ENCODE measurements around the gene LRRC74B.
"Not testable (repeated sequence)": the region's sequence is repeated elsewhere in the genome, so short reads cannot be mapped to it uniquely, and the experiment has no call there.

Gene LRRC74B

DNA sequence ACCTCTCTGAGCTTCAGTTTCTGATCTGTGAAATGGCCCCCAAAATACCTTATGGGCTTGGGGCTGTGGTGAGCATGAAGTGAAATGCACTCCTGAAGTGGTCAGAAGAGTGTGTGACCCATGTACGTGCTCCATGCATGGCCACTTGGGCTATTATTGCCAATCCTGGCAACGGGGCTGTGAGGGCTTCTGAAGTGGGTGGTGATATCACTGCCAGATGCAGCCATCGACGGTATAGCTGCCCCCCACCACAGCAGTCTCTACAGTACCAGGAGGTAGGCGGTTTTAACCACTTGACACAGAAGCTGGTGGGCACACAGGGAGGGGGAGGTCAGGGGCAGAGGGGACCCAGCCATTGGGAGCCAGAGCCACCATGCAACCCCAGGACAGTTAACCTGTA, 2.7 kb downstream of the LRRC74B start:
- DNase-seq; in situ Hi-C loops (cut with HindIII; ENCODE audit: low pct_ligation_motif_present, low pct_unique_long_range_greater_than_20kb, low sequenced_read_pairs): not testable (repeated sequence)

DNA sequence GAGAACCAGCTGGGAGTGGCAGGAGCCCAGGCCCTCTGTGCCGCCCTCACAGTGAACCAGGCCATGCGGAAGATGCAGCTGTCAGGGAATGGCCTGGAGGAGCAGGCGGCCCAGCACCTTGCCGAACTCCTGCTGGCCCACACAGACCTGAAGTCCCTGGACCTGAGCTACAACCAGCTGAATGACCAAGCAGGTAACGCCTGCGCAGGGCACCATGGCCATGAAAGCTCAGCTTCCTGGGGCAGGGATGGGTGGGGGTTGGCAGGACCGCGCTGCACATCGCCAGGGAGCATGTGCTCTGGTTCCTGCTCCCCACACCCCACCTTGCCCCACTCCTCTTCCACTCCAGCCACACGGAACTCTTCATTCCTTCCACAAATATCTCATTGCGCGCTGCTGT, 3.2 kb downstream of the LRRC74B start:
- not testable (repeated sequence) for DNase-seq

DNA sequence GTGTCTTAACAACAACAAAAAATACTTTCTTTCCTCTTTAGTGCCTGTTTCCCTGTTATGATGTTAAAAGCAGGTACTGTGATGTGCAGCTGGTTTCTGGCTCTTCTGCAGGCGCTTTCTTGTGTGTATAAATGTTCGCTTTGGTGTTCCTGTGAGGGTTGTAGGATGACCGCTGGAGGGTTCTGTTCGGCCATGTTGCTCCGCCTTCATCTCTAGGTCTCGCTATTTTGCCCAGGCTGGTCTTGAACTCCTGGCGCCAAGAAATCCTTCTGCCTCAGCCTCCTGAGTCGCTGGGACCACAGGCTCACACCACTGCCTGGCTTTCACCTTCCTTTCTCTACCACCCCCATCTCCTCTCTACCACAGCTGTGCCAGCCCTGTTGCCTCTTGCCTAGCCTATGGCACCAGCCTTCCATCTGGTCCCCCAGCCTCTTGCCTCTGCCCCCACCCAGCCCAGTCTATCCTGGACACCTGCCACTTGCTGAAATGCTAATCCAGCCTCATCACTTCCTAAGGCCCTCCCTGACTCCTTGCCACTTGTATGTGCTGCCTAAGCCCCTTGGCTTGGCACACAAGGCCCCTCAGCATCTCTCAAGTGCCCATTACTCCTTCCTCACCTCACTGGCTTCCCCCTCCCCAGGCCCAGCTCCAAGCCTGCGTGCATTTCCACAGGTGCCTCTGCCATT, 5.5 kb downstream of the LRRC74B start:
- DNase-seq = no peak
- in situ Hi-C loops (cut with HindIII; ENCODE audit: low pct_ligation_motif_present, low pct_unique_long_range_greater_than_20kb, low sequenced_read_pairs) = no loop called here

More for the DNA sequence above, 3.2 kb downstream of the LRRC74B start:
- in situ Hi-C loops (cut with HindIII; ENCODE audit: low pct_ligation_motif_present, low pct_unique_long_range_greater_than_20kb, low sequenced_read_pairs) = not testable (repeated sequence)

- in situ Hi-C loops (cut with HindIII; ENCODE audit: low pct_ligation_motif_present, low pct_unique_long_range_greater_than_20kb, low sequenced_read_pairs) = no loop called here
- DNase-seq = no peak
Measured at GRCh38 chr22:21051831-21052400, 6.2 kb downstream of the LRRC74B start.

- DNase-seq = no peak
- in situ Hi-C loops (cut with HindIII; ENCODE audit: low pct_ligation_motif_present, low pct_unique_long_range_greater_than_20kb, low sequenced_read_pairs) = no loop called here
Measured at GRCh38 chr22:21052715-21053459, 7.1 kb downstream of the LRRC74B start.

DNA sequence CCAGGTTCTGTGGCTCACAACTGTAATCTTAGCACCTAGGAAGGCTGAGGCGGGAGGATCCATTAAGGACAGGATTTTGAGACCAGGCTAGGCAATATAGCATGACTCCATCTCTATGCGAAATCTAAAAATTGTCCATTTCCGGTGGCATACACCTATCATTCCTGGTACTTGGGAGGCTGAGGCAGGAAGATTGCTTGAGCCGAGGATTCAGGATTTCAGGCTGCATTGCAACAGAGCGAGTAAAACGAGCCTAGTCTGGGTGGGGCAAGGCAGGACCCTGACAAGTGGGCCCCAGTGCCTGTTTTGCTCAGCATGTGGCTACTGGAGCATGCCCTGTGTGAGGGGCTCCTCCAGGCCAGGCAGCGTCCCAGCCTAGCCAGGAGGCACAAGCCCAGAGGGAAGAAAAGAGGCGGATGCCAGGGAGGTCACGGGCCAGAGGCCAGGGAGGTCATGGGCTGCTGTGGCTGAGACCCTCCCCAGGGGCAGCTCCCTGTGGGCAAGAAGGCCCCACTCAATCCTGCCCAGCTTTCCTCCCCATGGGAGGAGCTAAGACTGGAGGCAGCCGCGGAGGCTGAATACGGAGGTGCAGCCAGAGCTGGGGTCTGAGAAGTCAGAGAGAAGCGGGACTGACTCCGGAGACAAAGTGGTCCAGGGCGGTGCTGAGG, 8.4 kb downstream of the LRRC74B start:
- in situ Hi-C loops (cut with HindIII; ENCODE audit: low pct_ligation_motif_present, low pct_unique_long_range_greater_than_20kb, low sequenced_read_pairs) = no loop called here
- no peak for DNase-seq

DNA sequence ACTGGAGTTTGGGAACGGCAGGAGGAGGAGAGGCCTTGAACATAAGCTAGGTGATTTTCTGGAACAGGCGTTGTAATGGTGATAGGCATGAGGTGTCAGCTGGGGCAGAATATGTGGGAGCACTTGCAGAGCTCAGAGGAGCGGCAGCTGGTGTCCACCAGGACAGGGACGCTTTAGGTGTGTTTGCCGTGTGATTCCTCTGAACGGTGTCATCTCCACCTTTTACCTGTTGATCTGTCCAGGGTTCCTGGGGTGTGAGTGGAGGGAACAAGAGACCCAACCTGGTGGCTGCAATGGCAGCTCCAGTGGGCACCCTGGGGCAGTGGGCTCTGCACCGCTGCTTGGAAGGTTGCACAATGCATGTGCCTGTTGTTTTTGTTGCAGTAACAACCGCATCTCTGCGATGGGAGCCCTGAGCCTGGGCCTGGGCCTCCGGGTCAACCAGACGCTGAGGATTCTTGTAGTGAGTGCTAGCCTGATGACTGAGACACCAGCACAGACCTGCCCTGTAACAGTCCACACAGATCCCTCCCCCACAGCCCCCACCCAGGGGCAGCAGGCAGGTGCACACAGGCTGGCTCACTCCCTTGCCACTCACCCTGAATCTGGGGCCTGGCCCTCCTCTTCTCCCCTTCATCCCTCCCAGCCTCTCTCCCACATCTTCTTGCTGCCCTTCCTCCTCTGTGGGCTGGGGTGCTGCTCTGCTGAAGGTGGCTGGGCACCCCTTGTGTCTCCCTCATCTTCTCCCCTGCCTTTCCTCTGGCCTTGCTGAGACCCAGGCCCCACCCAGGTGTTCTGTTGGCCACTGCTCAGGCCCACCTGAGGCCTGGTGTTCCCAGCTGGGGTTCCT, 9.2 kb downstream of the LRRC74B start:
- no peak for DNase-seq
- in situ Hi-C loops (cut with HindIII; ENCODE audit: low pct_ligation_motif_present, low pct_unique_long_range_greater_than_20kb, low sequenced_read_pairs) = no loop called here

DNA sequence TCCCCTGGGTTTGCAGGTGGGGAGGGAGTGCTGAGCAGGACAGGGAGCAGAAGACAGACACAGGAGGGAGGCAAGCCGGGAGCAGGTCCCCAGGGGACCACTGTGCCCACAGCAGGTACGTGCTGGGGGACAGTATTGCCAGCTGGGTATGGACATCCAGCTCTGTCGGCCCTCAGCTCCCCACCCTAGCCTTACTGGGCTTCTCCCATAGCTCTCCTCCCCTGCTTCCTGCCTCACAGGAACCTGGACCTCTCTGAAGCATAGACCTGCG, 9.8 kb downstream of the LRRC74B start:
- no peak for DNase-seq
- in situ Hi-C loops (cut with HindIII; ENCODE audit: low pct_ligation_motif_present, low pct_unique_long_range_greater_than_20kb, low sequenced_read_pairs) = no loop called here

GRCh38 chr22:21055880-21056319, 10.2 kb downstream of the LRRC74B start:
- DNase-seq = no peak
- in situ Hi-C loops (cut with HindIII; ENCODE audit: low pct_ligation_motif_present, low pct_unique_long_range_greater_than_20kb, low sequenced_read_pairs) = no loop called here

DNA sequence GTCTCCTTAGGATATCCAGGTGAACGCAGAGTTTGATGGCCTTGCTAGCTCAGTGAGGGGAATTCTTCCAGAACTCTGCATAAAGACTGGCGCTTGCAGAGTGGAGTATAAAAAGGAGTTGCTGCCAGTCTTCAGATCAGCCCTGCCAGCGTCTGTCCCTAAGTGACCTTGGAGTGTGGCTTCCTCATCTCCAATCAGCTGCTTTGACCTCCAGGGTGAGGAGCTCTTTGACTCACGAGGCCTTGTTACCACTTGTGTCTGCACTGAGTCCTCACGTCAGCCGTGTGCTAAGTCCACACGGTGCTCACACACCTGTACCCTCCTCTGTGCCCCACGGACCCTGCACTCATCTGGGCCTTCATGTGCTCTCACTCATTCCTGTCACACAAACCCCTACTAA, 14.6 kb downstream of the LRRC74B start:
- in situ Hi-C loops (cut with HindIII; ENCODE audit: low pct_ligation_motif_present, low pct_unique_long_range_greater_than_20kb, low sequenced_read_pairs) = not testable (repeated sequence)

GRCh38 chr22:21061660-21062321, 16.0 kb downstream of the LRRC74B start:
- DNase-seq; in situ Hi-C loops (cut with HindIII; ENCODE audit: low pct_ligation_motif_present, low pct_unique_long_range_greater_than_20kb, low sequenced_read_pairs): not testable (repeated sequence)

More for the DNA sequence above, 14.6 kb downstream of the LRRC74B start:
- DNase-seq = not testable (repeated sequence)

GRCh38 chr22:21064425-21064824, 18.7 kb downstream of the LRRC74B start:
- in situ Hi-C loops (cut with HindIII; ENCODE audit: low pct_ligation_motif_present, low pct_unique_long_range_greater_than_20kb, low sequenced_read_pairs); DNase-seq: not testable (repeated sequence)

GRCh38 chr22:21064917-21065864, 19.4 kb downstream of the LRRC74B start:
- in situ Hi-C loops (cut with HindIII; ENCODE audit: low pct_ligation_motif_present, low pct_unique_long_range_greater_than_20kb, low sequenced_read_pairs) = no loop called here
- DNase-seq = no peak

- in situ Hi-C loops (cut with HindIII; ENCODE audit: low pct_ligation_motif_present, low pct_unique_long_range_greater_than_20kb, low sequenced_read_pairs) = no loop called here
Measured at GRCh38 chr22:21067075-21067900, 21.5 kb downstream of the LRRC74B start.

DNA sequence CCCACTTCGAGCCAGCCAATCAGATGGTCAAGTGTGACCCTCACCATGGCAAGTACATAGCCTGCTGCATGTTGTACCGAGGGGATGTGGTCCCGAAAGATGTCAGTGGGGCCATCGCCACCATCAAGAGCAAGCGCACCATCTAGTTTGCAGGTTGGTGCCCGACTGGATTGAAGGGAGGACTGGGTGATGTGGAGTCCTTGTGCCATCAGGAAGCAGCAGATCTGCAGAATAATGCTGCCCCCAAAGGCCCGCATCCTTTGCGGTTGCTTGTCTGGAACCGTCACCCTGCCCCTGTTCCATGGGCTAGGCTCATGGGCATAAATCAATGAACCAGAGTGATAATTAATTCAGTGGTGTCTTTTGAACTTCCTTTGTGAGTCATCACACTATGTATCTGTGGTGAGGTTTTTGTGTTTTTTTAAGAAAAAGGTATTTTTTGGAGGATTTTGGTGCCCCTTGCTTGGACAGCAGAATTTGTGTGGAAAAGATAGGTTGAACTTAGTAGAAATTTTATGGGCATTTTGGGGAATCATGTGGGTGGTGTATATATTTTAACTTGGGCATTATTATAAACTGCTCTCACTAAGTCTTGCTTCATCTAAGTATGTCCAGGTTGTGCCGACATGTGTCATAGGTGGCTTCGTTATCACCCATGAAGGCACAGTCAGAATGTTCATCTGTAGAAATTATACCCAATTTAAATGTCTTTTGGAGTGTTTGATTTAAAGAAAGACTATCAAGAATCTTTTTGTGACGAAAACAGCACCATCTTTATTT, 22.3 kb downstream of the LRRC74B start:
- DNase-seq = no peak
- in situ Hi-C loops (cut with HindIII; ENCODE audit: low pct_ligation_motif_present, low pct_unique_long_range_greater_than_20kb, low sequenced_read_pairs) = no loop called here

More at GRCh38 chr22:21067075-21067900, 21.5 kb downstream of the LRRC74B start:
- DNase-seq = no peak

Data from ACHN (cell line).